CD4-positive, alpha-beta T cell treated with Interleukin-6 at 100 ng/mL for 8 hours (primary cell): ENCODE results near the gene TBC1D2.
"Not testable (repeated sequence)": the region's sequence is repeated elsewhere in the genome, so short reads cannot be mapped to it uniquely, and the experiment has no call there.

Experiments used
- DNase-seq: peaks from one replicate; pipeline ENCODE4 v3.0.0-alpha.2; 2020; ENCODE audit warnings: mixed read lengths, low spot score

The TBC1D2 gene

DNA sequence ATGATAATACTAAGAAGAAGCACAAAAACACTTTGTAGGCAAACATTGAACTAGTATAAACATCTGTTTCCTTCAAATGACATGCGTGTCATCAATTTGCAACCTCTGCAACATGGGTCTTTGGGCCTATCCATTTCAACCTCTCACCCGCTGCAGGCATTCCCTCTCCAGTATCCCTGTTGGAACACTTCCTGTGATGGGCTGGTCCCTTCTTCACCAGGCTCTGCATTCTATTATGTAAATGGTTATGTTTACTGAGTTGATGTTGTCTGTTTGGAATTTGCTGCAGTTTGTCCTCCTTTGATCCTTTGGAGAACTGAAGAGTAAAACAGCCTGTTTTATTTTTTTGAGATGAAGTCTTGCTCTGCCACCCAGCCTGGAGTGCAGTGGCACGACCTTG lies 16.6 kb upstream of the TBC1D2 start:
- DNase-seq: no peak

DNA sequence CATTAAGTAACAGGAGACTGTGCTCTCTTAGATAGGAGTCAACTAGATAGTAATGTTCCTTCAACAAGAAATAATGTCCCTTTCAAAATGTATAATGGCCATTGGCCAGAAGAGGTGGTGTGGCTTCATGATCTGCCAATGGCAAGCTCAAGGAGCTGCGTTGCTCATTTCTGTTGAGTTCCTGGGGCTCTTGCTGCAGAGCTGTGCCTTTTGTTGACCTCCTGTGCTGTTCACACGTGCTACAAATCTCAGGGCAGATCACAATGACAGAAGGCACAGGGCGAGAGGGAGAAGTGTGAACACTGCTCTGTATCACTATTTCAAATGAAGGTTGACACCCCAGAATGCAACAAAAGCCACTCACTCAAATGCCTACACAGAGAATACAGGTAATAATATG lies 16.0 kb upstream of the TBC1D2 start:
- DNase-seq: no peak

DNA sequence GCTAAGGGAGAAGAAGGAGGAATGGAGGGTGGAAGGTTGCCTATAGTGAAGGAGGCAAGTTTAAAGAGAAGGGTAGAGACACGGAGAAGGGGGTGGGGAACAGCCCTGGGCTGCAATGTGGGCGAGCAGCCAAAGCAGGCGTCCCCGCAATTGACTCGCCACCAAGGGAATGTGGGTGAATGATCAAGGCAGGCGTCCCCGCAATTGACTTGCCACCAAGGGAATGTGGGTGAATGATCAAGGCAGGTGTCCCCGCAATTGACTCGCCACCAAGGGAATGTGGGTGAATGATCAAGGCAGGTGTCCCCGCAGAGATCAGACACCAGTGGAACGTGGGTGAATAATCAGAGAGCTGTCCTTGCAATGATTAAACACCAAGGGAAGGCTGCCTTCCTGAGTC lies 14.8 kb upstream of the TBC1D2 start:
- not testable (repeated sequence) for DNase-seq

DNA sequence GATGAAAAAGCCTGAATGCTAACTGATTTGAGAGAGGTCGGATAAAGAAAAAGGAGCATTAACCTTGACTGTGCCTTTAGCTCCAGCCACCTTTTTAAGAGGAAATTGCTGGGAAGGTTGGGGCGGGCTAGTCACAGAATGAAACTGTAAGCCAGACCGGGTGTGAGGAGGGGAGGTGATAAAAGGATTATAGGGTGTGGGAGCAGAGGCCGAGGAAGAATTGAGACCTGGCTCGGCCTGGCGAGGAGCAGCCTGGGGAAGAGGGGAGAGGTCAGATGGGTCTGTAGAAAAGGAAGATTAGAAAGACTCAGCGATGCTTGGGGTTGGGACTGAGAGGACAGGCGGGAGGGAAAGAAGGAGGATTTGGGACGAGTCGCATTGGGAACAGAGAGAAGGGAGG lies 14.2 kb upstream of the TBC1D2 start:
- DNase-seq: not testable (repeated sequence)

DNA sequence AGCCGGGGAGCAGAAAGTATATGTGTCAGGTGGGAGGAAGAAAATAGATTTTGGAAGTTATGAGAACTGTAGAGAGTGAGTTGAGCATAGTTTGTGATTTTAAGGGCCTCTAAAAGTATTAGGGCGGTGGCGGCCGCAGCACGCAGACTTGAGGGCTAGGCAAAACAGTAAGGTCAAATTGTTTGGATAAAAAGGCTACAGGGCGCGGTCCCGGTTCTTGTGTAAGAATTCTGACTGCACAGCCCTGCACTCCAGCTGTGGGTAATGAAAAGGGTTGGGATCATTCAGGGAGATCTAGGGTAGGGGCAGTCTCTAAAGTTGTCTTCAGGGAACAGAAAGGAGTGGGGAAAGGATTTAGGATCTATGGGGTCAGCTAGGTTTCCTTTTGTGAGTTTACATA lies 12.1 kb upstream of the TBC1D2 start:
- DNase-seq: not testable (repeated sequence)

DNA sequence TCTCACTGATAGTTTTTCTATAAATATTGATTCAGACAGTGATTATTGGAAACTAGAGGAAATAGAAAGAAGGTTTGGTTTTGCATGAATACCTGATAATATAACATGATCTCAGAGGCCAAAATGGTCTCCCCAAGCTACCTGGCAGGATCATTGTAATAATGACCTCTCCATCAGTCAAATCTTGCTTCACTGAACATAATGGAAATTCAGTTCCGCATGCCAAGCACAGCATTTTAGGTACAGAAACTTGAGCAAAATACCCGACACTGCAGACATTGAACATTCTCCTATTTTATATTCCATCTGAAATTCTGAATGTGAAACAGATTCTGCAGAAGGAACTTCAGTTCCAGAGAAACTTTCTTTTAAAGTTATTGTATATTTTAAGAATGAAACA lies 9.1 kb upstream of the TBC1D2 start:
- no peak for DNase-seq

DNA sequence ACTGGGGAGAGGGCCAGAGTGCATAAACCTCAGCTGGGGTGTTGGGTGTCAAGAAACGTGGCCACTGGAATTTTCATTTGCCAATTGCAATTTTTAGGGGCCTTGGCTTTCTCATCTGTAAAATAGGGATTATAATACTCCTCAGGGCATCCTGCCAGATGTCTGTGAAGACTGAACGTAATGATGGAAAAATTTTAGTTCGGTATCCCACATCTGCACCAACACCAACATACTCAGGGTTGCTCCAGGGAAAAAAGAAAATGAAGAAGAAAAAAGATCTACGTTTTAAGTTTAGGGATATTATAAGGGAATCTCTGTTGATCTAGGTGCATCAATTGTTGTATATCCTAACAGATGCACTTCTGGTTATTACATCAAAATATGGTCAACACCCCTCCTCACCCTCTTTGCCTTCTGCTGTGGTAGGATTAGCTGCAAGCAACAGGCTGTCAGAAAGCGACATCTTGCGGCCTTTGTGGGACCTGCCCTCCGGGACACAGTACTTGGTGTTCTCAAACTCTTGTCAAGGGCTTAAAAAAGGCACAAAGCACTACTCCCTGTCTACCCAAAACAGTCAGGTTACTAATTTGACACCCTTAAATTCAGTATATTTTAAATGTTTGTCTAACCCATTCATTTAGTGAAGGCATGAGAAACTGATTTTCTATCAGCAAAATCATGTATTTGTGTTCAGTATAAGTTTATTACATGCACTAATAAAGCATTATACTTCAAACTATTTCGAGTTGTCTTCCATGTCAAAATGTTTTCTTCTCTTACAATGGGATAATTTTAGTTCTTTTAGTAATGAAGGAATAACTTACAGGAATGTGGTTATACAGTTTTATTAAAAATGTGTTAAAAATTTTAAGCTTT lies 8.3 kb upstream of the TBC1D2 start:
- peak; percentile 85 for DNase-seq

DNA sequence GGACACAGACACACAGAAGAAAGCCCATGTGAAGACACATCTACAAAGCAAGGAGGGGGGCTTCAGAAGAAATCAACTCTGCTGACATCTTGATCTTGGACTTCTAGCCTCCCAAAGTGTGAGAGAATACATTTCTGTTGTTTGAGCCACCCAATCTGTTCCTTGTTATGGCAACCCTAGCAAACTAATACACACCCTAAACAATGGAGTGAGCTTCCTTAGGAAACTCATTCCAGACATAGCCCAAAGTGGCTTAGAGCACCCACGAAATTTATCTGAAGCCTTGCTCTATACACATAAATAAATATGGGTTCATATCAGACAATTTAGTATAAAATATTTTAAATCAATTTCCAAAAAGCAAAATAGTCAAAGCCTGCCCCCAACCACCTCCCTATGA lies 7.6 kb upstream of the TBC1D2 start:
- DNase-seq: no peak

DNA sequence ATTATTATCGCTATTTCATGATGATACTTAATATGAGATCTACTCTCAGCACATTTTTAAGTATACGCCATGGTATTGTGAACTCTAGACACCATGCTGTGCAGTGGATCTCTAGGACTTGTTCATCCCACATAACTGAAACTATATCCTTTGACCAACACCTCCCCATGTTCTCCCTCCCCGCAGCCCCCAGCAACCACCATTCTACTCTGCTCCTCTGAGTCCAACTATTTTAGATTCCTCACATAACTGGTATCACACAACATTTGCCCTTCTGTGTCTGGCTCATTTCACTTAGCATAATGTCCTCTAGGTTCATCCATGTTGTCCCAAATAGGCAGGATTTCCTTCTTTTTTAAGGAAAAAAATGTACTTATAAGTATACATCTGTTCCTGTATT lies 6.6 kb upstream of the TBC1D2 start:
- DNase-seq: no peak

DNA sequence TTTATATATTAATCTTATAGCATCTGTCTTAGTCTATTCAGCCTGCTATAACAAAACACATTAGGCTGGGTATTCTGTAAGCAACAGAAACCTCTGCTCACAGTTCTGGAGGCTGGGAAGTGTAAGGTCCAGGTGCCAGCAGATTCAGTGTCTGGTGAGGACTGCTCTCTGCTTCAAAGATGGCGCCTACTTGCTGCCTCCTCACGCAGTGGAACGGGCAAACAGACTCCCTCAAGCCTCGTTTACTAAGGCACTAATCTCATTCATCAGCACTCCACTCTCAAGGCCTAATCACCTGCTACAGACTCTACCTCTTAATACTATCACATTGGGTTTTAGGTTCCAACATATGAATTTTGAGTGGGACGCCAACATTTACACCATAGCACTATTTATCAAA lies 5.2 kb upstream of the TBC1D2 start:
- DNase-seq: no peak

DNA sequence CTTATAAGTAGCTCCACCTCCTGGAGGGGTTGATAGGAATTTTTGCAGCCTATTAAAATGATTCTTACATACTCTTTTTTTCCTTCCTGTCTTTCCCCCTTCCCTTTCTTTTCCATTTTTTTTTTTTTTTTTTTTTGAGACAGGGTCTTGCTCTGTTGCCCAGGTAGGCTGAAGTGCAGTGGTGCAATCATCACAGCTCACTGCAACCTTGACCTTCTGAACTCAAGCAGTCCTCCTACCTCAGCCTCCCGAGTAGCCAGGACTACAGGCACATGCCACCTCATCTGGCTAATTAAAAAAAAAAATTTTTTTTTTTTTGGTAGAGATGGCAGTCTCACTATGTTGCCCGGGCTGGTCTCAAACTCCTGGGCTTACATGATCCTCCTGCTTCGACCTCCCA lies 4.3 kb upstream of the TBC1D2 start:
- DNase-seq: no peak

DNA sequence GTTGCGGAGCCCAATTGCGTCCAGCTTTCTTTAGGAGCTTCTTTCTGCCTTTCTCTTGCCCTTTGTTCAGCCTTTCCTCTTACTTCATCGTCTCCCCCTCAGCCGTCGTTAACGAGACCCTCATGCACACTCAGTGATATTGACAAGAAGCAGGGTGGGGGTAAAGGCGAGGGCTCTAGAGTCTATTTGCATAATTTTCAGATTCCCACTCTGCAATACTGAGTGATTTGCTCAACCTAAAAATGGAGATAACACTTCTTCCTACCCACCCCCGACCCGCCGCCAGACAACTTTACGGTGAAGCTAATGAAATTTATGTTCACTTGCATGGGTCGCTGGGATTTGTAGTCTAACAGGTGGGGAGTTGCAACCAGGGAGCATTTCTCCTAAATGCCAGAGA lies 1.3 kb upstream of the TBC1D2 start:
- peak; percentile 41 for DNase-seq

DNA sequence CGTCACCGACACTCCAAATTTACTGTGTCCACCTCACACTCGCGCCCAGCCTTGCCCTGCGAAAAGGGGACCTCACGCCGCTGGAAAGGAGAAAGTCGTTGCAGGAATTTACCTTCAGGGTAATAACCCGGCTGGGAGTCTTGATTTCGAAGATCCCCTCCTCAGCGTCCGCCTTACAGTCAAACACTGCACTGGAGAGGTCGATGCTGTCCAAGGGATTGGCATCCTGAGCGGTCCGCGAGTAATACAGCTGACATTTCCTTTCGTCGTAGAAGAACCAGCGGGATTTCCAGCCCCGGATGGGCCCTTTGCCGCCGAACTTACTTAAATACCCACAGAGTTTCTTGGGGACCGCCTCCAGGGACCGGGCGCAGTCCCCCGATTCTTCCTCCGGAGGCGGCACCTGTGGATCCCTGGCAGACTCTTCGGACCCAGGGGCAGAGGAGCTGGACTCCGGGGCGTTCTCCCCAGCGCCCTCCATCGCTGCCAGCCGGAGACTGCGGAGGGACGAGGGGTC lies 330 bp downstream of the TBC1D2 start:
- no peak for DNase-seq

DNA sequence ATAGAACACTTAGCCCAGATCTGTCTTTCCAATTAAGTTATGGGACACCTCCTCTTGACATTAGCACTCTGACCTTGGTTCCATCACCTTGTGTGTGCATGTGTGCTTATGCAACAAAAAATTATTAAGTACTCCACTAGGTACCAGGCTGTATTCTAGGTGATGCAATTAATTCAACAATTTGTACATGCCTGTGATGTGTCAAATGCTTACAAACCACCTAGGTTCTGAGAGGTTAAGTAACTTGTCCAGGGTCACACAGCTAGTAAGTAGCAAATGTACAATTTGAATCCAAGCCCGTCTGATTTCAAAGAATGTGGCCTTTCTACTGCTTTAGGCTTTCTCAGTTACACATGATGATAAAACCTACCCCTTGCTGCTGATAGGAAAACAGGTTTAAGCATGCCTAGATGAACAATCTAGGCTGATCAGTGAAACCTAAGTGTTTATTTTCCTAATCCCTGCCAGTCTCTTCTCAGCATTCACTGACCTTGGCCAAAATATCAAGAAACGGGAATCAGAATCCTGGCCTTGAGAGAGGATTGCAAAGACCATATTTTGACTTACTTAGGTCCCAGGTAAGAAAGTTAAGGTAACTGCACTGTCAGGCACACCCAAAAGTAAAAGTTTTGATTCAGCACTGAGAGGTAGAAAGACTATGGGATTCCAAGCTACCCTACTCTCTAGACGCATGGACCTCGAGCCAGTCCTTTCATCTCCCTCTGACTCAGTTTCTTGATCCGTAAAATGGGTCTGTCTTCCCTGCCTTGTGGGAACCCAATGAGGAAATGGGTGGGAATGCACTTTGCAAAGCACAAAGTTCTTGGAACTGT lies 1.0 kb downstream of the TBC1D2 start:
- no peak for DNase-seq

DNA sequence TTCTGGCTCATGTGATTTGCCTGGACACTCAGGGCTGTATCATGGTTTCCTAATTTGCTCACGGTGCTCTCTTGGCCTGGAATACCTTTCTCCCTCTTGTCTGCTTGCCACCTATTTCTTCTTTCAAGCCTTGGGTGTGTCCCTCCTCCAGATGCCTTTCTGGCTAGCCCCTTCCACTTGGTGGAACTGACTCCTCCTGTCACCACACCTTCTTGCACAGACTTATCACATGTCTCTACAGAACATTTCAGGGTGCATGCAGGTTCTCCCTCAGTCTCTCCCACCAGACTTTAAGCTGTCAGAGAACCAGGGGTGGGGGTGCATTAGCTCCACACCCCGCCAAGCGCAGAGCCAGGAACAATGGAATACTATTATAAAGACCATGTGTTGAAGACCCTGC lies 1.9 kb downstream of the TBC1D2 start:
- no peak for DNase-seq

DNA sequence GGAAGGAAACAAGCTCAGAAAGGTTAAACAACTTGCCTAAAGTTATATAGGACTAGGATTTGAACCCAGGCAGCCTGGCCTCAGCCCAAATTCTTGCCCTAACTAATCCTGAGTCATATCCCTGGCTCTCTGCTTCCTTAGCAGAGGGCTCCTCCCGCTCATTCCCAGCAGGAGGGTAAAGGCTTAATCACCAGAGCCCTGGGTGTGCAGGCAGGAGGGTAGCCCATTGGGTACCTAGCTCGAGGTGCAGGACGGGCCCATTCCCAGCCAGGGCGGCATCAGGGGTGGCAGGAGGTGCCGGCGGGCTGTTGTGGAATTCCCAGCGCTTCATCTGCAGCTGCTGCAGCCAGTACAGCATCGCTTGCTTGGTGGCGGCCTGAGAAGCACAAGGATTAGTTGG lies 3.9 kb downstream of the TBC1D2 start:
- DNase-seq: no peak

DNA sequence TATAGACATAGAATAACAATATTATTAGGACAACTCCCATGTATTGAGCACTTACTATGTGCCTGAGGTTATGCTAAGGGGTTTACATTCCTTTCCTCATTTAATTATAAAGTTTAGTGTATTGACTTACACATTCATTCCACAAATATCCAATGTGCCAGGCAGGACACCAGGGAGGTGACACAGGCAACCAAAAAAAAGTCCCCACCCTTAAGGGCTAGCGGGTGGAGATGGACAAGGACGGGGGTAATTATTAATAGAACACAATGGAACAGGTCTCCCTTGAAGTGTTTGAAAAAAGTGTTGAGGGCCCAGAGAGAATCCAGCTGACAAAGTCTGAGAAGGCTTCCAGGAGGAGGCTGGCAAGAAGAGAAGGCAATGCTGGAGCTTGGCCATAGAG lies 5.7 kb downstream of the TBC1D2 start:
- no peak for DNase-seq

DNA sequence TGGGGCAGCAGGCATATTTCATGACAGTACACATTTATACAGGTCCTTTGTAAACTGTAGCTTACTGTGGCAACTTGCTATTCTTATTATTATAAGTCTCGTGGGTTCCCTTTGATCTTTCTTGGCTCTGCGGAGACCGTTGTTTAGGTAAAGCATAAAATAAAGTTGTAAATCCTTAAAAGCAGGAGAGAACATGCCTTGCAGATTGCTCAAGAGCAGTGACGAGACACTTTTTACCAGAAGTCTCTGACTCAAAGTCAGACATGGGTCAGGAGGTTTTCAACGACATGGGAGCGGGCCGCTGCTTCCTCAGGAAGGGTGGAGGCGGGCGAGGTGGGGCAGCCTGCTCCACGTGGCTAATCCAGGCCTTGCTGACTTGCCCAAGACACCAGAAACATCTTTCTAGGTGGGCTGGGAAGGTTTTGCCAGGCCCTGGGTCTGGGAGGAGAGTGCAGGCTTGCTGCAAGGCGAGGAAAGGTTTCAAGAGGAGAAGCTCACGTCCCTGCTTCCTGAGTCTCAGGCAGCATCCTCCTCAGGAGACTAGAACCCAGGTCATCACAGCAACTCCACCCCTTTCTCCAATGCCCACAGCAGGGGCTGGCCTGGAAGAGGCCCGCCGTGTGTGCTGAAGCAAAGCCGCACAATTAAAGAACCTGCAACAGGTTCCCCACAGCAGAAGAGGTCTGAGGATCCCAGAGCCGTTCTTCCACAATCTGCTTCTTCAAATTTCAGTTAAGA lies 6.5 kb downstream of the TBC1D2 start:
- no peak for DNase-seq

DNA sequence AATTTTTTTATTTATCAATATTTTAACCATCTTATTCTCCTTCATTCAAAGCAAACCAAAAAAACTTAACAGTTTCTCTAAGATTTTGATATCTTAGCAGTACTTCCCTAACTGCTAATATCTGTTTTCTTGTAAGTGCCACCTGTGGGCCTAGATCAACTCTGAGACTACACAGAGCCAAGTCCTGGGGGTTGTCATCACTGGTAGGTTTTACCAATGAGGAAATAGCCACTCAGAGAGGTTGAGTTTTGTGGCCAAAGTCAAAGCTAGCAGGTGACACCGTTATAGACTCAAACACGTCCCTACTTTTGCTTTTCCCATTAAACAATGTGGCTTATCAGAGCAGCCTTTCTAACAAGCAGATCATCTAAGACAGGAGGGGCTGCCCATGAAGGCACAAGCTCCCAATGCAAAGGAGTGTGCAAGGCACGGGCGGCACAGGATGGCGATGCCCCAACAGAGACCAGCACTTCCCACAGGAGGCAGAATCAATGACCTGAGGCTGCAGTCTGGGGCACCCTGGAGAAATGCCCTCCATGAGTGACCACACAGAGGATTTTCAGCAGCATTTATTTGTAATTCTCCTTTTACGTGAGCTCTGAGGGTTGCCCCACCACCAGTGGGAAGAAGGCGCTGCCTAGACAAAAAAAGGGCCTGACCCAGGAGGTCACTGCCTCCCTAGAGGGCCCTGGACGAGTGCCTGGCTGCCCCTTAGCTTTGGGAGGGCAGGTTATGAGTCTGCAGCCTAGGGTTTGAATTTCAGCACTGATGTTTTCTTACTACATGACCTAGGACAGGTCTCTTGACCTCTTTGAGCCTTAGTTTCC lies 7.4 kb downstream of the TBC1D2 start:
- DNase-seq: no peak

DNA sequence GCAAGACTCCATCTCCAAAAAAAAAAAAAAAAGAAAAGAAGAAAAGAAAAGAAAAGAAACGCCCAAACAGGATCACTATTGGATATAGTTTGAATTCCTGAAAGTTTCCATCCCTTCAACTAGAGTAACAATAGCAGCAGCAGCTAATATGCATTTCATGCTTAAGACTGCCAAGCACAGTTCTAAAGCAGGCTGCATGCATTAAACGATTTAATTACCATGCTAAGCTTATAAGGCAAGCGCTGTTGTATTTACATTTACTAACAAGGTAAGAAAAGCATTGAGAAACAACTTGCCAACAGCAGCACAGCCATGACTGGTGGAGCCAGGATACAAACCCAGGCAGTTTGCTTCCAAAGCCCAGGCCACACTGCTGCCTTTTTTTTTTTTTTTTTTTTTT lies 13.0 kb downstream of the TBC1D2 start:
- DNase-seq: no peak
